ENCODE data around the gene SERPINF2.
"Not testable (repeated sequence)": the region's sequence is repeated elsewhere in the genome, so short reads cannot be mapped to it uniquely, and the experiment has no call there.

Gene SERPINF2

GRCh38 chr17:1736348-1737281 is 6.1 kb upstream of the SERPINF2 start:
- DNase-seq = no peak

DNA sequence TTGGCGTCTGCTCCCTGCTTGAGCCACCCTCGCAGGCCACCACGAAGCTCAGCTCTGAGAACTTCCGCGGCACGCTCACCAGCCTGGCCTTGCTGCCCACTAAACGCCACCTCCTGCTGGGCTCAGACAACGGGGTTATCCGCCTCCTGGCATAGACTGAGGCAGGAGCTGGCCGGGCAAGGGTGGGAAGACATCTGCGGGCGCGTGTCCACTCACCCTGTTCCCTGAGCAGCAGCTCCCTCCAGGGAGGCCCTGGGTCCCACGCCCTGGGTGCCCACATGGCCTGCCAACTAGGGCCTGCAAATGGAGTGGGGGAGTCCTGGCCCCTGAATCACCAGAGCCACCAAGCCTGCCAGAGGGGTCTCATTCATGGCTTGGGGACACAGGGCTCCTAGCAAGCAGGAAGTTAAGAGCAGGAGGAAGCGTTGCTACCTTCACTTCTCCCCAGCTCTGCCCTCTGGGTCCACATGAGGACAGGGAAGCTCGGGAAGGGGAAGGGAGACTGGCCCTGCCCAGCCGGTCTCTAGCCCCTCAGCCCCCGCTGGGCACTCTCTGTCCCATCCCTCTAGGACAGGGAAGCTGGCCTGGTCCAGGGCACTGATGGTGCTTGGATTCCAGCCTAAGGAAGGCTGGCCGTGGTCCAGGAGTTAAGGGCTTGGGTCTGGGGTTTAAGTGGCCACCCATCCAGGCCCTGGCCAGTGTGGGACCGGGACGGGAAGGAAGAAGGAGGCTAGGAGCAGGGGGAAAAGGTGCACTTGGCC is 5.0 kb upstream of the SERPINF2 start:
- DNase-seq = no peak

- DNase-seq = not testable (repeated sequence)
Measured at GRCh38 chr17:1741899-1742298, 772 bp upstream of the SERPINF2 start.

DNA sequence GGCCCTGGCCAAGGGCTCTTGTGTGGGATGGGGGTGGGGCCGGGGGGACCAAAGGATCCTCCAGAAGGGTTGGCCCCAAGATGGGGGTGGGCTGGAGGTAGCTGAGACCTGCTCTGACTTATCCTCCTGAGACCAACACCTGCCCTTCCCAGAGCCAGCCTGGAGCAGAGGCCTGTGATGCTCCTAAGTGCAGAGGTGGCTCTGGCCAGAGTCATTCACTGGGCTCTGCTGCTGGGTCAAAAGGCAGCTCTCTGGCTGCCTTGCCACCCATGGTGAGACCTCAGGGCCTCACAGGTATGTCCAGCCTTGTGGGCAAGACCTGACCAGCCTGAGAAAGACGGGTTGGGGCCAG is 393 bp downstream of the SERPINF2 start:
- no peak for DNase-seq

DNA sequence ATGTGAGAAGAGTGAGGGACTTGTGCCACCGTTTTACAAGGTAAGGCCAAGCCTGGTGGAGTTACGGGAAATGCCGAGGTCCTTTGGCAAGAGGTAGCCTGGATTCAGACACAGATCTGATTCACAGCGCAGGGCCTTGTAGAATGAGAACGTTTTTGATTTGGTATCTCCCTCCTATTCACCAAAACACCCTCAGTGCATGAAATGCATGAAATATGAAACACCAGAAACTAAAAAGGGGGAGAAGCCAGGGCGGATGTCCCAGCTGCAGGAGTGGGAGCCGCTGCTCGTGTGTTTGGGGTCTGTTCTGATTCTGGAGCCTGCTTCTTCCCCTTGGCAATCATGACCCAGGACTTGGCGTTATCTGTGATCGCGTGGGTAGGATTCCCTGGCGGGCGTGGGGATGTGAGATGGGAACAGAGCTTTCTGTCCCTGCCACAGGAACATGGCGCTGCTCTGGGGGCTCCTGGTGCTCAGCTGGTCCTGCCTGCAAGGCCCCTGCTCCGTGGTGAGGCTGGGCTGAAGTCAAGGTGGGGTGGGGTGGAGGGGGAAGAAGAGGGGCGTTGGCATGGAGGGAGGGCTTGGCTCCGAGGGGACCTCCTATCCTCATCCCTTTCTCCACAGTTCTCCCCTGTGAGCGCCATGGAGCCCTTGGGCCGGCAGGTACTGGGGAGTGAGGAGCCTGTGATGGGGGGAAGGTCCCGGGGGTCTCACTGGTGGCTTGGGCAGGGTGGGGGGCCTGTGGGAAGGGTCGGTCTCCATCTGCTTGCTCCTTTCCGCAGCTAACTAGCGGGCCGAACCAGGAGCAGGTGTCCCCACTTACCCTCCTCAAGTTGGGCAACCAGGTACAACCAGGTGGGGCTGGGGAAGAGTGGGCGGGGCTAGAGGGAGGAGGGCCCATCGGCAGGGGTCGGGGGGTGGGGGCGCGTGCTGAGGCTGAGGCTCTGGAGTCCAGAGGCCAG is 2.2 kb downstream of the SERPINF2 start:
- DNase-seq = no peak

GRCh38 chr17:1745513-1746020 is 2.9 kb downstream of the SERPINF2 start:
- no peak for DNase-seq

DNA sequence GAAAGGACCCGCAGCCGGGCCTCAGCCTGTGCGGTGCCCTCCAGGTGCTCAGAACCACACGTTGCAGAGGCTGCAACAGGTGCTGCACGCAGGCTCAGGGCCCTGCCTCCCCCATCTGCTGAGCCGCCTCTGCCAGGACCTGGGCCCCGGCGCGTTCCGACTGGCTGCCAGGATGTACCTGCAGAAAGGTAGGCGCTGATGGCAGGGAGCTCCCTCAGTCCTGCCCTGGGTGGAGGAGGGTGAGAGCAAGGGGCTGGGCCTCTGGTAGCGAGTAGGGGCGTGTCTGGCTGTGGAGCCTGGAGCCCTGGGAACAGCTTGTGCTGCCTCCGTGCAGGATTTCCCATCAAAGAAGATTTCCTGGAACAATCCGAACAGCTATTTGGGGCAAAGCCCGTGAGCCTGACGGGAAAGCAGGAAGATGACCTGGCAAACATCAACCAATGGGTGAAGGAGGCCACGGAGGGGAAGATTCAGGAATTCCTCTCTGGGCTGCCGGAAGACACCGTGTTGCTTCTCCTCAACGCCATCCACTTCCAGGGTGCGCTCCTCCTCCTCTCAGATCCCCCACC is 4.4 kb downstream of the SERPINF2 start:
- no peak for DNase-seq

DNA sequence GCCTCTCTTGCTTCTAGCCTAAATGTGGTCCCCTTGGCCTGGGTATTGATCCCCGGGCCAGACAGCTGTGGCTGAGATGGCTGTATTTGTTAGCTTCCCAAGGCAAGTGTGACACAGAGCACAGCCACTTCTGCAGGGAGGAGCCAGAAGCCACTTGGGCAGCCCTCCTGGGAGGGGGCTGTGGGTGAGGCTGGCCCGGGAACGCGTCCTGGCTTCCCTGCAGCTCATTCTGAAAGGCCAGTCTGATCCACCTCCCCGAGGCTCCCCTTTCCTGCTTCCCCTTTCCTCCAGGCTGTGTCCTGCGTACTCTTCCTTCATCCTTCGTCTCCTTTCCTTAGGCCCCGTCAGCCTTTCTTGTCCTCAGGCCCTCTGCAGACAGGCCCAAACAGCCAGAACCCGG is 8.0 kb downstream of the SERPINF2 start:
- DNase-seq = no peak

GRCh38 chr17:1752425-1753262 is 10.0 kb downstream of the SERPINF2 start:
- DNase-seq = no peak

- no peak for DNase-seq
Measured at GRCh38 chr17:1753767-1754429, 11.2 kb downstream of the SERPINF2 start.

DNA sequence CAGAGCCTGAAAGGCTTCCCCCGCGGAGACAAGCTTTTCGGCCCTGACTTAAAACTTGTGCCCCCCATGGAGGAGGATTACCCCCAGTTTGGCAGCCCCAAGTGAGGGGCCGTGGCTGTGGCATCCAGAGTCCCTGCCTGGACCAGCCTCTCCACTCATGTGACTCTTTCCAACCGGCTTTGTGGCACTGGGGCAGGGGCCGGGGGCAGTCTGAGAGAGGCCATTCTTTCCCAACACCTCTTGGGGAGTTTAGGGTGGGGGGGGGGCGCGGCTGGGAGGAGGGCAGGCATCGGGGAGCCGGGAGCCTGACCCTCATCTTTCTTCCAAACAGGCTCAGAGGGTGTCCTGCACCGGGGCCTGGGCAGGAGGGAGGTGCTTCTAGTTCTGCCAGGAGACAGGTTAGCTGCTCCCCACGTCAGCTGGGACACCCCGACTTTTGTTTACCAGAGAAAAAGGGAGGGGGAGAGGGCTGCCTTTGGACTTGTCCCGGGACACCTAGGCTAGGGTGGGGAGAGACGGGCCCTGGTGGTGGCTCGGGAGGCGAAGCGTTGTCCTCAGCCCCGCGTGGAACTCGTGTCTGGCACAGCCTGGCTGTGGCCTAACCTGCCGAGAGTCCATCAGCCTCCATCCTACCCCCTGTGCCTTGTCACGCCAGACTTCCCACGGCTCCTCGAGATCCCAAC is 11.9 kb downstream of the SERPINF2 start:
- DNase-seq = no peak

GRCh38 chr17:1755252-1755826 is 12.7 kb downstream of the SERPINF2 start:
- DNase-seq = no peak

GRCh38 chr17:1755827-1756262 is 13.2 kb downstream of the SERPINF2 start:
- DNase-seq = no peak

GRCh38 chr17:1758807-1759206 is 16.1 kb downstream of the SERPINF2 start:
- no peak for DNase-seq

GRCh38 chr17:1759529-1759928 is 16.9 kb downstream of the SERPINF2 start:
- no peak for DNase-seq

- no peak for DNase-seq
Measured at GRCh38 chr17:1762233-1762900, 19.7 kb downstream of the SERPINF2 start.

DNA sequence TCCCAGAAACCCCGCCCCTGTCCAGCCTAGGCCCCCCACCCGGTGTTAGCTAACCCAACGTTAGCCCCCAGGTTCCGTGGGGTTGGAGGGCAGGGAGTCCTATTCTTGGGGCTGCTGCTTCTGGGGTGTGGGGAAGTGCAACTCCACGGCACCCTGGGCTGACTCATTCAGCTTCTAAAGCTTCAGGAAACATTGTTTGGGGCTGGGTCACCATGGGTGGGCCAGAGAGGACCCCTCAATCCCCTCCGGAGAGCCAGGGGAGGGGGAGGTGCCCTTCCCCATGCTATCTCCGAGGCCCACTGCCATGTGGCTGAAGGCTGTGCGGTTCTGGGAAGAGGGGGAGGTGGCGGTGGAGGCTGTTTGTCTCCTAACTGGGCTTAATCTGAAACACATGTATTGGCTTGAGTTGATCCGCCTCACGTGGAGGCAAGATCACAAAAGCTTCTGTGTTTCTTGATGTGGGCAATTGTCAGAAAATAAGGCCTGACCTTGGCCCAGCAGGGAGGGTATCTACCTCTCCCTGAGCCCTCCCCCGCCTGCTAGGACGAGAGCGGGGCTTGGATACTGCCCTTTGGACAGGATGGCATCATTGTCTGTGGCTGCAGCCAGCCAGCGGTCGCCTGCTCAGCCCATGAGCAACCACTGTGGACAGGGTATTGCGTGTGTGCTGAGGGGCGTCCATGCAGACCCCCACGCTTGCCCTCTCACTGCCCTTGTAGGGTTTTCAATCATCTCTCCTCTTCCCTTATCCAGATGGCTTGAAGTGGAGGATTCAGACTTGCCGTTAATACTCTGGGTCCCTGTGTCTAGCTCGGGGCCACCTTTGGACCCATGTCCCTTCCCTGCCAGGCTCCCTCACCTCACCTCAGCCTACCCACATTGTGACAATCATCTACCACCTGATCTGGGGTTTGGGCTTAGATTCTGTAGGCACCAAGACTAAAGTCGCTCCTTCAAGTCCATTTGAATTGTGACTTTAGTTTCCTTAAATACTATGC is 20.5 kb downstream of the SERPINF2 start:
- DNase-seq = no peak

GRCh38 chr17:1764284-1764683 is 21.6 kb downstream of the SERPINF2 start:
- DNase-seq = no peak

Data from COR-L47 (cell line).